Measurements from ENCODE around the gene ARAP1.

ARAP1 gene

GRCh38 chr11:72751116-72752087 is 806 bp downstream of the ARAP1 start:
- Histone ChIP-seq H3K4me1 (ENCODE audit: low read length) (peaks cover 5% of the 10 kb centered on the region), H3K4me3 (ENCODE audit: low read length) (peak overlapping the region; percentile 92), H3K36me3 (replicated peaks; ENCODE audit: insufficient read depth, low read length) (no peaks in the 10 kb centered on the region), H3K27ac (ENCODE audit: low read length) (no peak overlapping the region), H4K20me1 (ENCODE audit: insufficient read depth, low read length) (no peaks in the 10 kb centered on the region), H3K4me2 (ENCODE audit: low read depth, low read length) (peak overlapping the region; percentile 96), H3K9me3 (replicated peaks; ENCODE audit: insufficient read depth, low read length) (no peaks in the 10 kb centered on the region), H2AFZ (ENCODE audit: low read length) (peak overlapping the region; percentile 95), H3K9me2 (replicated peaks; ENCODE audit: insufficient read depth, low read length) (no peaks in the 10 kb centered on the region), H3K9ac (ENCODE audit: low read length) (peak overlapping the region; percentile 74), H3K79me2 (ENCODE audit: low read length) (peaks cover 13% of the 10 kb centered on the region), H3K27me3 (replicated peaks; ENCODE audit: insufficient read depth, low read length) (no peaks in the 10 kb centered on the region), H3F3A (ENCODE audit: insufficient read depth, low read length) (no peaks in the 10 kb centered on the region)
- no peak for DNase-seq
- no peak for TF ChIP-seq CTCF (IDR thresholded peaks at IDR 0.05; ENCODE audit: low read length)
- no peak for TF ChIP-seq EZH2phosphoT487 (IDR thresholded peaks at IDR 0.05; ENCODE audit: low read length)
- TF ChIP-seq EZH2 (optimal IDR thresholded peaks at IDR 0.05; ENCODE audit: low read depth, low read length): no peak

DNA sequence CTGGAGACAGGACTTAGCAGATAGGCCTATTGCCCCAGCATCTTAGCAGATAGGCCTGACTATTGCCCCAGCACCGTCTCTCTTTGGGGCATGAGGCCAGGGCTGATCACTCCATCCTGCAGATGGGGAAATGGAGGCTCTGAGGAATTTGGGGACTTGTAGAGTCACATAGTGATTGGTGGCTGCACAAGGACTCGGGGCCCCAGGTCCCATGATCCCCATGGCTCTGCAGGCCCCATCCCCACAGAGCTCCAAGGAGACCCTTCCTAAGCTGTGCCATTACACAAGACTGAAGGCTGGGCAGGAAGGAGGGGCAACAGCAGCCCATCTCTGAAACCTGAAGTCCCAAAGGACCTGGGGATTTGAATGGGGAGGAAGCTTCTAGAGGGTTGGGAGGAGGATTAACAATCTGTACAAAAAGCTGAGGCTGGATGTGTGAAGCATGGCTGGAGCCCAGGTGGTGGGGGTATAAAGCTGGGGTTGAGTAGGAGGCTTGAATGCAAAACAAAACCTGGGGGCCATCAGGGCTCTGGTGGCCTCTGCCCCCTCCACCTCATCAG is 1.6 kb downstream of the ARAP1 start:
- Histone ChIP-seq H4K20me1 (ENCODE audit: insufficient read depth, low read length) (no peaks in the 10 kb centered on the region), H2AFZ (ENCODE audit: low read length) (no peak overlapping the region), H3K79me2 (ENCODE audit: low read length) (peaks cover 13% of the 10 kb centered on the region), H3K9ac (ENCODE audit: low read length) (no peak overlapping the region), H3K4me2 (ENCODE audit: low read depth, low read length) (no peak overlapping the region), H3K36me3 (replicated peaks; ENCODE audit: insufficient read depth, low read length) (no peaks in the 10 kb centered on the region), H3K27ac (ENCODE audit: low read length) (no peak overlapping the region), H3K9me2 (replicated peaks; ENCODE audit: insufficient read depth, low read length) (no peaks in the 10 kb centered on the region), H3K4me1 (ENCODE audit: low read length) (peaks cover 5% of the 10 kb centered on the region), H3K27me3 (replicated peaks; ENCODE audit: insufficient read depth, low read length) (no peaks in the 10 kb centered on the region), H3K4me3 (ENCODE audit: low read length) (no peak overlapping the region), H3K9me3 (replicated peaks; ENCODE audit: insufficient read depth, low read length) (no peaks in the 10 kb centered on the region), H3F3A (ENCODE audit: insufficient read depth, low read length) (no peaks in the 10 kb centered on the region)
- TF ChIP-seq EZH2phosphoT487 (IDR thresholded peaks at IDR 0.05; ENCODE audit: low read length): no peak
- TF ChIP-seq EZH2 (optimal IDR thresholded peaks at IDR 0.05; ENCODE audit: low read depth, low read length): no peak
- no peak for TF ChIP-seq CTCF (IDR thresholded peaks at IDR 0.05; ENCODE audit: low read length)
- no peak for DNase-seq

DNA sequence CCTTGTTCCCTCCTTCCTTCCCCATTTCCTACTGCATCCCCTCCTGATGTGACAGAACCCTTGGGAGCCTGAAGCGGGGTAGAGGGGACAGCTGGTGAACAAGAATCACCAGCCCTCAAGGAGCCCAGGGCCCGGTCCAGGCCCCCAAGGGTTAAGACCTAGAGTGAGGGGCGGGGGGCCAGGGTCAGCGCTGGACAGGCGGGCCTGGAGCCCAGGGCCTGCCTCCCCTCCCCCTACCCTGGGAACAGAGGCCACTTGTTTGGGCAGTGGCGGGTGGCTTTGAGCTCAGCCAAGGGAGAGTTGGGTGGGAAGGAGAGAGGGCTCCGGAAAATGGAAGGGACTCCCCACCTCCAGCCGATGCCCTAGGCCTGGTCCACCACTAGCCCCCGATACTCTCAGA is 2.1 kb downstream of the ARAP1 start:
- H3K4me3 ChIP-seq (ENCODE audit: low read length): no peak overlapping the region
- no peak overlapping the region for H2AFZ ChIP-seq (ENCODE audit: low read length)
- H3K9ac ChIP-seq (ENCODE audit: low read length): no peak overlapping the region
- H3K4me2 ChIP-seq (ENCODE audit: low read depth, low read length): no peak overlapping the region
- H3K27ac ChIP-seq (ENCODE audit: low read length): no peak overlapping the region
- H3F3A ChIP-seq (ENCODE audit: insufficient read depth, low read length): no peaks in the 10 kb centered on the region
- H3K9me3 ChIP-seq (replicated peaks; ENCODE audit: insufficient read depth, low read length): no peaks in the 10 kb centered on the region
- H3K79me2 ChIP-seq (ENCODE audit: low read length): peaks cover 13% of the 10 kb centered on the region
- H3K27me3 ChIP-seq (replicated peaks; ENCODE audit: insufficient read depth, low read length): no peaks in the 10 kb centered on the region
- no peak for DNase-seq
- no peaks in the 10 kb centered on the region for H3K9me2 ChIP-seq (replicated peaks; ENCODE audit: insufficient read depth, low read length)
- peaks cover 5% of the 10 kb centered on the region for H3K4me1 ChIP-seq (ENCODE audit: low read length)
- no peaks in the 10 kb centered on the region for H3K36me3 ChIP-seq (replicated peaks; ENCODE audit: insufficient read depth, low read length)
- no peak for TF ChIP-seq EZH2 (optimal IDR thresholded peaks at IDR 0.05; ENCODE audit: low read depth, low read length)
- no peak for TF ChIP-seq CTCF (IDR thresholded peaks at IDR 0.05; ENCODE audit: low read length)
- TF ChIP-seq EZH2phosphoT487 (IDR thresholded peaks at IDR 0.05; ENCODE audit: low read length): no peak
- H4K20me1 ChIP-seq (ENCODE audit: insufficient read depth, low read length): no peaks in the 10 kb centered on the region
